HG03442 (cell line): ENCODE results near the gene HIP1.
"Not testable (repeated sequence)": the region's sequence is repeated elsewhere in the genome, so short reads cannot be mapped to it uniquely, and the experiment has no call there.

Experiments
- ATAC-seq: cut with Tn5 transposase; IDR thresholded peaks from one replicate; pipeline ENCODE4 v1.9.1; 2021; ENCODE audit warnings: mild to moderate bottlenecking, moderate library complexity; ENCODE audit not compliant: unreplicated experiment

Gene HIP1

GRCh38 chr7:75717746-75718145 is 21.0 kb downstream of the HIP1 start:
- ATAC-seq = not testable (repeated sequence)

- no peak for ATAC-seq
Observed at GRCh38 chr7:75716992-75717626, 21.6 kb downstream of the HIP1 start.

GRCh38 chr7:75715864-75716263 is 22.9 kb downstream of the HIP1 start:
- no peak for ATAC-seq

GRCh38 chr7:75712517-75713361 is 26.0 kb downstream of the HIP1 start:
- ATAC-seq = no peak

GRCh38 chr7:75711656-75712514 is 26.9 kb downstream of the HIP1 start:
- no peak for ATAC-seq

- no peak for ATAC-seq
Observed at GRCh38 chr7:75711076-75711475, 27.7 kb downstream of the HIP1 start.

GRCh38 chr7:75704928-75705327 is 33.8 kb downstream of the HIP1 start:
- no peak for ATAC-seq

- ATAC-seq = no peak
Observed at GRCh38 chr7:75702515-75702914, 36.2 kb downstream of the HIP1 start.

- no peak for ATAC-seq
Observed at GRCh38 chr7:75699993-75700392, 38.7 kb downstream of the HIP1 start.

GRCh38 chr7:75698358-75698757 is 40.4 kb downstream of the HIP1 start:
- ATAC-seq = no peak

- no peak for ATAC-seq
Observed at GRCh38 chr7:75696263-75697037, 42.3 kb downstream of the HIP1 start.

GRCh38 chr7:75694638-75695399 is 43.9 kb downstream of the HIP1 start:
- ATAC-seq = no peak

GRCh38 chr7:75693668-75694067 is 45.1 kb downstream of the HIP1 start:
- not testable (repeated sequence) for ATAC-seq

- ATAC-seq = no peak
Observed at GRCh38 chr7:75691793-75692543, 46.8 kb downstream of the HIP1 start.

- no peak for ATAC-seq
Observed at GRCh38 chr7:75690121-75690523, 48.6 kb downstream of the HIP1 start.

GRCh38 chr7:75689246-75690099 is 49.3 kb downstream of the HIP1 start:
- no peak for ATAC-seq

- no peak for ATAC-seq
Observed at GRCh38 chr7:75688200-75689136, 50.3 kb downstream of the HIP1 start.
